ENCODE measurements around the gene CDH13. TPM values are rescaled to one million over a fixed set of nuclear protein-coding genes. Genes with fewer than 3 reads are reported as not detected.

The CDH13 gene
- total and polyA plus RNA-seq, 2 donors (not counting 3 experiments of a cell fraction or from before 2014, with no cell fraction given), result 96.6 to 124 TPM

DNA sequence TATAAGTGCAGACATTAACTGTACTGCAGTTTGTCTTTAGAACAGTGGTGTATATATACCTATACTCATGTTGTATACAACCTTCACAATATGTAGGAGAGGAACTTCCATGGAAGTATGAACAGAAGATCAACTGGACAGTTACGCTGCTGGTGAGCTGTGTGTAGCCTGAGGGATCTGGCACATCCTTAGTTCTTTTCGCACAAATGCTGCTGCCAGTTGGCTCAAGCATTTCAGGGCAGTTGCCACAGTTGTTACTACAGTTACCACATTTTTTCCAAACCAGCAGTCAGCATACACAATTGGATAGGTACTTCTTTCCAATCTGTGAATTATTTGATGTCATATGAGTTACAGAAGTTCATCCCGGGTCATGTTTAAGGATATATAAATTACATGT is 641.4 kb downstream of the CDH13 start:
- DNase-seq (ENCODE audit: low read depth, low spot score), result no peak
- dilution Hi-C loops (cut with MboI; ENCODE audit: extremely low pct_ligation_motif_present, low sequenced_read_pairs), result no loop called here
- no peak overlapping the region for H3K4me2 ChIP-seq (ENCODE audit: insufficient read depth, low read length)
- H3K9me3 ChIP-seq (replicated peaks; ENCODE audit: control insufficient read depth, insufficient read depth, low read length), result no peaks in the 10 kb centered on the region
- H2AFZ ChIP-seq (ENCODE audit: low read depth, low read length), result no peak overlapping the region
- TF ChIP-seq EZH2 (IDR thresholded peaks at IDR 0.05; ENCODE audit: borderline replicate concordance, low read depth, low read length, severe bottlenecking), result no peak
- TF ChIP-seq MYC (IDR thresholded peaks at IDR 0.05; ENCODE audit: low read depth, low read length), result no peak
- TF ChIP-seq GATA2 (IDR thresholded peaks at IDR 0.05; ENCODE audit: insufficient read depth, insufficient read length, low read depth, low read length), result no peak
- TF ChIP-seq, protein P1, sequence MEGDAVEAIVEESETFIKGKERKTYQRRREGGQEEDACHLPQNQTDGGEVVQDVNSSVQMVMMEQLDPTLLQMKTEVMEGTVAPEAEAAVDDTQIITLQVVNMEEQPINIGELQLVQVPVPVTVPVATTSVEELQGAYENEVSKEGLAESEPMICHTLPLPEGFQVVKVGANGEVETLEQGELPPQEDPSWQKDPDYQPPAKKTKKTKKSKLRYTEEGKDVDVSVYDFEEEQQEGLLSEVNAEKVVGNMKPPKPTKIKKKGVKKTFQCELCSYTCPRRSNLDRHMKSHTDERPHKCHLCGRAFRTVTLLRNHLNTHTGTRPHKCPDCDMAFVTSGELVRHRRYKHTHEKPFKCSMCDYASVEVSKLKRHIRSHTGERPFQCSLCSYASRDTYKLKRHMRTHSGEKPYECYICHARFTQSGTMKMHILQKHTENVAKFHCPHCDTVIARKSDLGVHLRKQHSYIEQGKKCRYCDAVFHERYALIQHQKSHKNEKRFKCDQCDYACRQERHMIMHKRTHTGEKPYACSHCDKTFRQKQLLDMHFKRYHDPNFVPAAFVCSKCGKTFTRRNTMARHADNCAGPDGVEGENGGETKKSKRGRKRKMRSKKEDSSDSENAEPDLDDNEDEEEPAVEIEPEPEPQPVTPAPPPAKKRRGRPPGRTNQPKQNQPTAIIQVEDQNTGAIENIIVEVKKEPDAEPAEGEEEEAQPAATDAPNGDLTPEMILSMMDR (IDR thresholded peaks at IDR 0.05; ENCODE audit: extremely low read depth in 1 of 2, insufficient read depth in 1 of 2, low read depth in 1 of 2, low read length in 2 of 2), result no peak
- TF ChIP-seq FOS (IDR thresholded peaks at IDR 0.05; ENCODE audit: borderline replicate concordance, insufficient read depth, low read length), result no peak
- TF ChIP-seq MAX (IDR thresholded peaks at IDR 0.05; ENCODE audit: insufficient read depth, insufficient read length), result no peak
- no peak for TF ChIP-seq POLR2A (IDR thresholded peaks at IDR 0.05; ENCODE audit: low read depth, low read length)
- TF ChIP-seq JUN (IDR thresholded peaks at IDR 0.05; ENCODE audit: borderline replicate concordance, insufficient read depth, insufficient read length, low read depth), result no peak
- H3K27me3 ChIP-seq (ENCODE audit: control insufficient read depth in 2 of 2, insufficient read depth in 2 of 2, low read length in 2 of 2), result no peaks in the 10 kb centered on the region
- no peaks in the 10 kb centered on the region for H4K20me1 ChIP-seq (replicated peaks; ENCODE audit: control insufficient read depth, extremely low read depth, insufficient read depth, low read length)
- no peaks in the 10 kb centered on the region for H3K9me1 ChIP-seq (replicated peaks; ENCODE audit: control insufficient read depth, extremely low read depth, insufficient read depth, low read length)
- H3K36me3 ChIP-seq (ENCODE audit: control insufficient read depth in 2 of 2, extremely low read depth in 1 of 2, insufficient read depth in 2 of 2, low read length in 2 of 2), result no peaks in the 10 kb centered on the region
- POLR2A ChIA-PET, result no interaction called here
- CTCF ChIA-PET, result no interaction called here
- no TSS peak for BruUV-seq (replicated peaks)
- H3K4me3 ChIP-seq (replicated peaks in 1 of 3; ENCODE audit: insufficient read depth in 1 of 3, low read depth in 1 of 3, low read length in 3 of 3), result no peak overlapping the region
- intact Hi-C loops (cut with micrococcal nuclease), result no loop called here
- no peaks in the 10 kb centered on the region for H3K79me2 ChIP-seq (ENCODE audit: control insufficient read depth, insufficient read depth, low read length)
- FAIRE-seq, result no peak
- H3K9ac ChIP-seq (replicated peaks; ENCODE audit: extremely low read depth, insufficient read depth, low read length), result no peak overlapping the region
- H3K27ac ChIP-seq (ENCODE audit: insufficient read depth, low read depth, low read length), result no peak overlapping the region
- H3K4me1 ChIP-seq (ENCODE audit: control insufficient read depth, extremely low read depth, insufficient read depth, low read length), result no peaks in the 10 kb centered on the region

All from endothelial cell of umbilical vein (primary cell).